ENCODE data around the gene FXR2.

- TF ChIP-seq POLR2A (IDR thresholded peaks at IDR 0.05; ENCODE audit: low read length) (no peak), GATA1 (IDR thresholded peaks at IDR 0.05; ENCODE audit: low read depth, low read length) (no peak)
Observed at GRCh38 chr17:7579834-7580603, 34.7 kb downstream of the FXR2 start.

All from erythroblast (primary cell).